ENCODE measurements around the gene CDH13.
A peak's percentile ranks its signal among the peaks of the same experiment; 100 is the strongest.

CDH13 gene

DNA sequence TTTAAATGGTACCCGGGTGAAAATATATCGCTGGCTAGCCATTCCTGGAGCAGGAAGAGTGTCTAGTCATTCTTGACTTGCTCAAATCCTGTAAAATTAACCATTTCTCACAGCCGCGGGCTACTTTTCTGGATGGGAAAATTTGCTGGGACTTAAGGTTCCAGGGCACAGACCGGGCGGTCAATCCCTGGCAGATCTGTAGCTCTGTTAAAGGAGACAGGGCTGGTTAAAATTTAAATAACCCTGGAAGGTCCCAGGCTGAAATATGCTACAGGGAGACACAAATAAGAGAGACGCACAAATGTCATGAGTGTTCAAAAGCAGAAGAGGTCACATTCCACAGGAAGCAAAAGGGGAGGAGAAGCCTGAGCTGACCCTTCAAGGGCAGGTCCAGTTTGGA, 951.4 kb downstream of the CDH13 start:
- DNase-seq: no peak
- no peaks in the 10 kb centered on the region for H3K9me3 ChIP-seq (ENCODE audit: severe bottlenecking)
- H3K27me3 ChIP-seq (ENCODE audit: insufficient read depth, low read depth, severe bottlenecking): no peaks in the 10 kb centered on the region
- H3K27ac ChIP-seq: no peak overlapping the region
- no peaks in the 10 kb centered on the region for H3K36me3 ChIP-seq
- TF ChIP-seq, protein P1, sequence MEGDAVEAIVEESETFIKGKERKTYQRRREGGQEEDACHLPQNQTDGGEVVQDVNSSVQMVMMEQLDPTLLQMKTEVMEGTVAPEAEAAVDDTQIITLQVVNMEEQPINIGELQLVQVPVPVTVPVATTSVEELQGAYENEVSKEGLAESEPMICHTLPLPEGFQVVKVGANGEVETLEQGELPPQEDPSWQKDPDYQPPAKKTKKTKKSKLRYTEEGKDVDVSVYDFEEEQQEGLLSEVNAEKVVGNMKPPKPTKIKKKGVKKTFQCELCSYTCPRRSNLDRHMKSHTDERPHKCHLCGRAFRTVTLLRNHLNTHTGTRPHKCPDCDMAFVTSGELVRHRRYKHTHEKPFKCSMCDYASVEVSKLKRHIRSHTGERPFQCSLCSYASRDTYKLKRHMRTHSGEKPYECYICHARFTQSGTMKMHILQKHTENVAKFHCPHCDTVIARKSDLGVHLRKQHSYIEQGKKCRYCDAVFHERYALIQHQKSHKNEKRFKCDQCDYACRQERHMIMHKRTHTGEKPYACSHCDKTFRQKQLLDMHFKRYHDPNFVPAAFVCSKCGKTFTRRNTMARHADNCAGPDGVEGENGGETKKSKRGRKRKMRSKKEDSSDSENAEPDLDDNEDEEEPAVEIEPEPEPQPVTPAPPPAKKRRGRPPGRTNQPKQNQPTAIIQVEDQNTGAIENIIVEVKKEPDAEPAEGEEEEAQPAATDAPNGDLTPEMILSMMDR (IDR thresholded peaks at IDR 0.05; ENCODE audit: low read depth, low read length): no peak
- no peak overlapping the region for H3K4me3 ChIP-seq (ENCODE audit: low read depth, low read length)

DNA sequence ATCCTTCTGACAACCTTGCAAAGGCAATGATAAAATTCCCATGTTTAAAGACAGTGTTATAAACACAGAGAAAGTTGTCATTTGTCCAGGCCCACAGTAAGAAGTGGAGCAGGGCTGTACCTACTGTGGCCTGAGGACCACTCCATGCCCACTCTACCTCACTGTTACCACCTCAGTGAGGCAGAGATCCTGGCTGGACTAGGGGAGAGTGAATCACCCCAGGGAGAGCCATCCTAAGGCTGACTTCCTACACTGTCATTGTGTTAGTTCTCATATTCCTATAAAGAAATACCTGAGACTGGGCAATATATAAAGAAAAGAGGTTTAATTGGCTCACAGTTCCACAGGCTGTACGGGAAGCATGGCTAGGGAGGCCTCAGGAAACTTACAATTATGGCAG, 952.3 kb downstream of the CDH13 start:
- Histone ChIP-seq H3K27me3 (ENCODE audit: insufficient read depth, low read depth, severe bottlenecking) (no peaks in the 10 kb centered on the region), H3K36me3 (no peaks in the 10 kb centered on the region), H3K4me3 (ENCODE audit: low read depth, low read length) (no peak overlapping the region), H3K27ac (no peak overlapping the region), H3K9me3 (ENCODE audit: severe bottlenecking) (no peaks in the 10 kb centered on the region)
- DNase-seq: no peak
- TF ChIP-seq, protein P1 (IDR thresholded peaks at IDR 0.05; ENCODE audit: low read depth, low read length): no peak

GRCh38 chr16:83579436-83579835, 952.7 kb downstream of the CDH13 start:
- Histone ChIP-seq H3K27ac (no peak overlapping the region), H3K4me3 (ENCODE audit: low read depth, low read length) (no peak overlapping the region), H3K36me3 (no peaks in the 10 kb centered on the region), H3K27me3 (ENCODE audit: insufficient read depth, low read depth, severe bottlenecking) (no peaks in the 10 kb centered on the region), H3K9me3 (ENCODE audit: severe bottlenecking) (no peaks in the 10 kb centered on the region)
- TF ChIP-seq, protein P1 (IDR thresholded peaks at IDR 0.05; ENCODE audit: low read depth, low read length): no peak
- DNase-seq: no peak

- TF ChIP-seq, protein P1 (IDR thresholded peaks at IDR 0.05; ENCODE audit: low read depth, low read length): no peak
- Histone ChIP-seq H3K27me3 (ENCODE audit: insufficient read depth, low read depth, severe bottlenecking) (no peaks in the 10 kb centered on the region), H3K27ac (no peak overlapping the region), H3K9me3 (ENCODE audit: severe bottlenecking) (no peaks in the 10 kb centered on the region), H3K4me3 (ENCODE audit: low read depth, low read length) (no peak overlapping the region), H3K36me3 (no peaks in the 10 kb centered on the region)
- DNase-seq: no peak
Observed at GRCh38 chr16:83581082-83581481, 954.3 kb downstream of the CDH13 start.

DNA sequence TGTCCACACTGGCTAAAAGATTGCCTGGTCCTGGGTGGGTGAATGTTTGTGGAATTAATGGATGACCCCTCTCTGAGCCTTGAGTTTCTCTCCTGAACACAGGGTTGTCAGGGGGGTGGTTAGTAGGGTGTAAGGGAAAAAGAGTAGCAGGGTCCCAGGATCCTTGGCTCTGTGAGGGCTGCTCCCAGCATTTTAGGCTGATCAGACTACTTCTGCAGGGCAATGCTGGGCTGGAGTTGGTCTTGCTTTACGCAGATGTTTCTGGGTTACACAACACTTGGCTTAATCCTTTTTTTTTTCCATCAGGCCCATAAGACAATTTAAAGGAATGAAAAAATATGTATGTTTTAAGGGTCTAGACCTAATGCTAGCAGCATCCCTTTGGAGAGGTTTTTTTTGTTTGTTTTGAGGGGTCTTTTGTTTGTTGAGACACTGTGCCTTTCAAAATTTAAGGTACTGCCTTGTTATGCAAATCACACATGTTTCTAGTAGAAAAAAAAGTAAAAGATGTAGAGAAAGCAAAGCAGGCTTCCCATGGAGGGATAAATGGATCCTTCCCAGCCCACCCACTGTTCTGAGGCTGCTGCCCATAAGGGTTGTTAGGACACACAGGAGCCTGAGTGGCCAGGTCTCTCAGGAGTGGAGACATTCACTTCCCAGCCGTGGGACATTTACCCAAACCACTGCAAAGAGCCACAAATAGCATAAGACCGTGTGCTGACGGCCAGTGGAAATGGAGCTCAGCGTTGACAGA, 955.4 kb downstream of the CDH13 start:
- Histone ChIP-seq H3K27ac (no peak overlapping the region), H3K4me3 (ENCODE audit: low read depth, low read length) (no peak overlapping the region), H3K27me3 (ENCODE audit: insufficient read depth, low read depth, severe bottlenecking) (no peaks in the 10 kb centered on the region), H3K9me3 (ENCODE audit: severe bottlenecking) (no peaks in the 10 kb centered on the region), H3K36me3 (no peaks in the 10 kb centered on the region)
- DNase-seq: no peak
- TF ChIP-seq, protein P1 (IDR thresholded peaks at IDR 0.05; ENCODE audit: low read depth, low read length): no peak

DNA sequence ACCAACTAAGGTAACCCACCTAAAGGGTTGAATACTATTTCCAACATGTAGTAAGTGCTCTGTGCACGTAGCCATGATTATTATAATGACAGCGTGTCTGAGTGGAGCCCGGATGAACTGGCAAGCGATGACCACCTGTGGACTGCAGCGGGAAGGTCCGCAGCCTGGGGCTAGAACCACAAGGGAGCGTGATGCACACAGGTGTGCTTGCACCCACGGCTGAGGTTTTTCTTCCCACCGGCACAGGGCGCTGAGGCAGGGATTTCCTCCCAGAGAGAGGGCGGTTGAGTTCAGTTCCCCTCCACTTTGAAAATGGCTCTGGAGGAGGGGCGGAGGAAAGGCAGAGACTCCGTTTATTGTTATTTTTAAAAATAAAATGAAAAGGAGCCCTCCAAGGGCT, 959.3 kb downstream of the CDH13 start:
- Histone ChIP-seq H3K36me3 (no peaks in the 10 kb centered on the region), H3K27ac (peak overlapping the region; percentile 87), H3K4me3 (ENCODE audit: low read depth, low read length) (peak overlapping the region; percentile 28), H3K27me3 (ENCODE audit: insufficient read depth, low read depth, severe bottlenecking) (no peaks in the 10 kb centered on the region), H3K9me3 (ENCODE audit: severe bottlenecking) (no peaks in the 10 kb centered on the region)
- TF ChIP-seq, protein P1 (IDR thresholded peaks at IDR 0.05; ENCODE audit: low read depth, low read length): peak; percentile 28; the same call in 1 of the 2 replicates
- peak; percentile 66 for DNase-seq
